SK-N-SH (cell line): ENCODE results near the gene TNRC6B. TPM values are rescaled to one million over a fixed set of nuclear protein-coding genes. Genes with fewer than 3 reads are reported as not detected.

Experiments used
- CTCF ChIA-PET: fragments of 300-600, 350-600 bp; formaldehyde crosslinking; extraction: SDS; loops from one replicate; lab custom pipeline; 2021; lab: Yijun Ruan, JAX
- POLR2A ChIA-PET: fragments of 350-600 bp; sonication (Branson Sonifier 250); formaldehyde crosslinking; extraction: SDS; loops from one replicate; lab custom pipeline; 2020; ENCODE audit warnings: antibody characterized with exemption, inconsistent platforms; lab: Yijun Ruan, JAX
- DNase-seq: peaks from one replicate; pipeline ENCODE4 v3.0.0; 2012
- H2AFZ ChIP-seq: fragments of 200-600 bp; sonication (generic); 2 replicates; pipeline ENCODE4 v1.8.1; 2016; ENCODE audit warnings: antibody characterized with exemption, mild to moderate bottlenecking, low read depth
- H3F3A ChIP-seq: fragments of 200-600 bp; sonication (generic); replicated peaks from 2 replicates; pipeline ENCODE3; 2016; ENCODE audit warnings: antibody characterized with exemption, mild to moderate bottlenecking; ENCODE audit not compliant: insufficient read depth
- H3K27ac ChIP-seq, 2 experiments: fragments of 200-500 bp in 1 of 2; fragments of 200-600 bp in 1 of 2; sonication (Bioruptor generic) in 1 of 2; sonication (generic), shearing (Covaris generic) in 1 of 2; 2 replicates each; pipeline versions ENCODE4 v1.5.1 to v1.6.1; 2014 to 2016; ENCODE audit warnings: low read depth in 2 of 2, inconsistent platforms in 1 of 2, low read length in 1 of 2, mild to moderate bottlenecking in 1 of 2, mixed read lengths in 1 of 2
- H3K27me3 ChIP-seq: fragments of 200-600 bp; sonication (generic), shearing (Covaris generic); 2 replicates; pipeline ENCODE4 v1.6.1; 2016; ENCODE audit warnings: mixed run types; ENCODE audit not compliant: insufficient read depth
- H3K36me3 ChIP-seq, 2 experiments: fragments of 200-500 bp in 1 of 2; fragments of 200-600 bp in 1 of 2; sonication (Bioruptor generic) in 1 of 2; sonication (generic) in 1 of 2; replicated peaks in 1 of 2; 2 replicates each; pipeline versions ENCODE3 to v1.5.1; 2014 to 2016; ENCODE audit warnings: low read length in 1 of 2, mild to moderate bottlenecking in 1 of 2; ENCODE audit not compliant: insufficient read depth in 2 of 2, control insufficient read depth in 1 of 2
- H3K4me1 ChIP-seq, 2 experiments: fragments of 200-500 bp in 1 of 2; fragments of 200-600 bp in 1 of 2; sonication (Bioruptor generic) in 1 of 2; sonication (generic), shearing (Covaris generic) in 1 of 2; 2 replicates each; pipeline versions ENCODE4 v1.5.1 to v1.6.1; 2014 to 2016; ENCODE audit warnings: low read depth in 1 of 2, low read length in 1 of 2, mixed run types in 1 of 2; ENCODE audit not compliant: insufficient read depth in 2 of 2, control insufficient read depth in 1 of 2
- H3K4me2 ChIP-seq: fragments of 200-600 bp; sonication (generic), shearing (Covaris generic); 2 replicates; pipeline ENCODE4 v1.6.1; 2017; ENCODE audit warnings: mixed run types
- H3K4me3 ChIP-seq, 2 experiments: fragments of 200-500 bp in 1 of 2; fragments of 200-600 bp in 1 of 2; sonication (Bioruptor generic) in 1 of 2; sonication (generic), shearing (Covaris generic) in 1 of 2; 2 replicates each; pipeline versions ENCODE4 v1.5.1 to v1.8.1; 2014 to 2016; ENCODE audit warnings: low read depth in 2 of 2, inconsistent platforms in 1 of 2, low read length in 1 of 2, mild to moderate bottlenecking in 1 of 2, mixed read lengths in 1 of 2, moderate library complexity in 1 of 2
- H3K79me2 ChIP-seq: fragments of 200-600 bp; sonication (generic); 2 replicates; pipeline ENCODE4 v1.8.1; 2017; ENCODE audit warnings: mild to moderate bottlenecking; ENCODE audit not compliant: insufficient read depth
- H3K9ac ChIP-seq: fragments of 200-600 bp; sonication (generic); 2 replicates; pipeline ENCODE4 v1.6.1; 2017; ENCODE audit warnings: mixed run types
- H3K9me2 ChIP-seq: fragments of 200-600 bp; sonication (generic); 2 replicates; pipeline ENCODE4 v1.6.1; 2017; ENCODE audit warnings: mixed run types
- H3K9me3 ChIP-seq: fragments of 200-600 bp; sonication (generic); 2 replicates; pipeline ENCODE4 v1.6.1; 2017; ENCODE audit warnings: mixed run types, mild to moderate bottlenecking, moderate library complexity
- H4K20me1 ChIP-seq: fragments of 200-600 bp; sonication (generic); 2 replicates; pipeline ENCODE4 v1.6.1; 2017; ENCODE audit warnings: mild to moderate bottlenecking, mixed run types; ENCODE audit not compliant: insufficient read depth
- EP300 ChIP-seq, 2 experiments: IDR thresholded peaks; 2 replicates each; pipeline versions ENCODE4 v1.4.0 to v1.6.1; 2012; ENCODE audit warnings: borderline replicate concordance in 1 of 2, low read depth in 1 of 2, low read length in 1 of 2
- EZH2phosphoT487 ChIP-seq: fragments of 200-600 bp; sonication (generic); IDR thresholded peaks from 2 replicates; pipeline ENCODE4 v1.6.1; 2017; ENCODE audit warnings: low read depth, mixed run types, mild to moderate bottlenecking, antibody characterized with exemption, moderate library complexity, borderline replicate concordance
- FOXJ3 ChIP-seq: sonication (generic); formaldehyde crosslinking; IDR thresholded peaks from 2 replicates; pipeline ENCODE4 v1.5.1; 2020; ENCODE audit warnings: mild to moderate bottlenecking, missing genetic modification reagents
- FOXM1 ChIP-seq: IDR thresholded peaks from 2 replicates; pipeline ENCODE4 v1.4.0; 2012; ENCODE audit warnings: low read depth, mild to moderate bottlenecking
- GABPA ChIP-seq: IDR thresholded peaks from 2 replicates; pipeline ENCODE4 v1.4.0; 2012; ENCODE audit warnings: low read depth, mild to moderate bottlenecking
- GATA2 ChIP-seq: sonication (generic); formaldehyde crosslinking; IDR thresholded peaks from 2 replicates; pipeline ENCODE4 v1.5.0; 2020; ENCODE audit warnings: mild to moderate bottlenecking, missing genetic modification reagents
- MAX ChIP-seq: IDR thresholded peaks from 2 replicates; pipeline ENCODE4 v1.4.0; 2012; ENCODE audit warnings: low read depth
- MEF2A ChIP-seq: IDR thresholded peaks from 2 replicates; pipeline ENCODE4 v1.4.0; 2012; ENCODE audit warnings: low read depth, borderline replicate concordance
- MXI1 ChIP-seq: IDR thresholded peaks from 2 replicates; pipeline ENCODE4 v1.6.1; 2012; ENCODE audit warnings: mild to moderate bottlenecking, low read depth, low read length, improper control_type of control experiment
- POLR2AphosphoS5 ChIP-seq: IDR thresholded peaks from 2 replicates; pipeline ENCODE4 v1.6.1; 2012; ENCODE audit warnings: low read depth, low read length
- RFX5 ChIP-seq: IDR thresholded peaks from 2 replicates; pipeline ENCODE4 v1.6.1; 2012; ENCODE audit warnings: mild to moderate bottlenecking, improper control_type of control experiment, low read length
- ZBTB33 ChIP-seq: IDR thresholded peaks from 2 replicates; pipeline ENCODE4 v1.4.0; 2012; ENCODE audit warnings: low read depth, borderline replicate concordance
- WGBS: methylation state at CpG from one replicate; pipeline ENCODE4 v1.1.6; 2017; ENCODE audit warnings: low lambda C conversion rate; 5-methylcytosine and 5-hydroxymethylcytosine counted together
- polyA plus RNA-seq, 3 experiments: library from polyadenylated mRNA; depleted of rRNA; stranded (reverse); fragments of >200 nt; gene quantifications; 2 replicates each; pipeline ENCODE4 v1.2.3, GENCODE V29; 2012

The TNRC6B gene
- polyA plus RNA-seq, 1 of the 3 experiments (the other 2 are of a cell fraction): 1.2 TPM

GRCh38 chr22:40233886-40234285, 56.2 kb downstream of the TNRC6B start:
- H3K79me2 ChIP-seq: peaks cover 37% of the 10 kb centered on the region
- H3F3A ChIP-seq: peaks cover 2% of the 10 kb centered on the region
- H3K9ac ChIP-seq: no peak overlapping the region
- WGBS: 99% methylated on average over 7 of the region's 8 CpGs
- H3K9me2 ChIP-seq: no peaks in the 10 kb centered on the region
- no peak overlapping the region for H3K27ac ChIP-seq
- no peaks in the 10 kb centered on the region for H3K36me3 ChIP-seq
- no peak for DNase-seq
- H3K4me1 ChIP-seq: peaks cover 7 to 11% of the 10 kb centered on the region in 2 experiments; a peak in 3 of 4 replicates
- CTCF ChIA-PET: no interaction called here
- no peak for TF ChIP-seq FOXJ3 (CRISPR knock-in tag)
- no peak for TF ChIP-seq GABPA
- no peak for TF ChIP-seq EZH2phosphoT487
- no peak for TF ChIP-seq FOXM1
- no peak for TF ChIP-seq MXI1
- no peak for TF ChIP-seq GATA2 (CRISPR knock-in tag)
- TF ChIP-seq POLR2AphosphoS5: no peak
- no peak for TF ChIP-seq MAX
- TF ChIP-seq MEF2A: no peak
- no peak for TF ChIP-seq RFX5
- TF ChIP-seq EP300 (IDR thresholded peaks at IDR 0.05; ENCODE audit: borderline replicate concordance in 1 of 2, low read depth in 1 of 2, low read length in 1 of 2): no peak
- TF ChIP-seq ZBTB33: no peak
- no peak overlapping the region for H3K4me3 ChIP-seq
- no peak overlapping the region for H3K4me2 ChIP-seq
- H4K20me1 ChIP-seq: no peaks in the 10 kb centered on the region
- H3K27me3 ChIP-seq: no peaks in the 10 kb centered on the region
- H3K9me3 ChIP-seq: no peaks in the 10 kb centered on the region
- POLR2A ChIA-PET: no interaction called here
- no peak overlapping the region for H2AFZ ChIP-seq

- H3K4me3 ChIP-seq: no peak overlapping the region
- peaks cover 38% of the 10 kb centered on the region for H3K79me2 ChIP-seq
- ChIA-PET POLR2A (no interaction called here), CTCF (no interaction called here)
- H2AFZ ChIP-seq: no peak overlapping the region
- no peaks in the 10 kb centered on the region for H3K36me3 ChIP-seq
- no peak overlapping the region for H3K9ac ChIP-seq
- H3K4me2 ChIP-seq: no peak overlapping the region
- H3K27me3 ChIP-seq: no peaks in the 10 kb centered on the region
- H4K20me1 ChIP-seq: no peaks in the 10 kb centered on the region
- no peak overlapping the region for H3K27ac ChIP-seq
- peaks cover 8% of the 10 kb centered on the region for H3F3A ChIP-seq
- no peaks in the 10 kb centered on the region for H3K9me2 ChIP-seq
- peak; percentile 22 for DNase-seq
- H3K4me1 ChIP-seq: peaks cover 7 to 11% of the 10 kb centered on the region in 2 experiments; a peak in 3 of 4 replicates
- no peaks in the 10 kb centered on the region for H3K9me3 ChIP-seq
- TF ChIP-seq EZH2phosphoT487: no peak
These were observed 56.9 kb downstream of the TNRC6B start for GRCh38 chr22:40234658-40235057.
